ENCODE measurements around the gene SLC35D1.

- TF ChIP-seq, protein P1, sequence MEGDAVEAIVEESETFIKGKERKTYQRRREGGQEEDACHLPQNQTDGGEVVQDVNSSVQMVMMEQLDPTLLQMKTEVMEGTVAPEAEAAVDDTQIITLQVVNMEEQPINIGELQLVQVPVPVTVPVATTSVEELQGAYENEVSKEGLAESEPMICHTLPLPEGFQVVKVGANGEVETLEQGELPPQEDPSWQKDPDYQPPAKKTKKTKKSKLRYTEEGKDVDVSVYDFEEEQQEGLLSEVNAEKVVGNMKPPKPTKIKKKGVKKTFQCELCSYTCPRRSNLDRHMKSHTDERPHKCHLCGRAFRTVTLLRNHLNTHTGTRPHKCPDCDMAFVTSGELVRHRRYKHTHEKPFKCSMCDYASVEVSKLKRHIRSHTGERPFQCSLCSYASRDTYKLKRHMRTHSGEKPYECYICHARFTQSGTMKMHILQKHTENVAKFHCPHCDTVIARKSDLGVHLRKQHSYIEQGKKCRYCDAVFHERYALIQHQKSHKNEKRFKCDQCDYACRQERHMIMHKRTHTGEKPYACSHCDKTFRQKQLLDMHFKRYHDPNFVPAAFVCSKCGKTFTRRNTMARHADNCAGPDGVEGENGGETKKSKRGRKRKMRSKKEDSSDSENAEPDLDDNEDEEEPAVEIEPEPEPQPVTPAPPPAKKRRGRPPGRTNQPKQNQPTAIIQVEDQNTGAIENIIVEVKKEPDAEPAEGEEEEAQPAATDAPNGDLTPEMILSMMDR (IDR thresholded peaks at IDR 0.05; ENCODE audit: low read length), result no peak
- no peak for TF ChIP-seq EZH2 (IDR thresholded peaks at IDR 0.05; ENCODE audit: borderline replicate concordance, low read length)
Observed at GRCh38 chr1:67053535-67053784, 488 bp downstream of the SLC35D1 start.
